Upper lobe of left lung (tissue), 4 donors: ENCODE results near the gene DPP6.
"Not testable (repeated sequence)": the region's sequence is repeated elsewhere in the genome, so short reads cannot be mapped to it uniquely, and the experiment has no call there.

Experiments used
- CTCF ChIP-seq, 6 experiments: fragments of 450-650 bp in 4 of 6; fragments of 200-600 bp in 2 of 6; sonication (generic) in 2 of 6; IDR thresholded peaks; one replicate each; pipeline ENCODE4 v1.5.1; 2016 to 2019; ENCODE audit warnings: antibody characterized with exemption in 6 of 6
- EP300 ChIP-seq, 4 donors: sonication (generic); formaldehyde crosslinking; IDR thresholded peaks; one replicate each; pipeline ENCODE4 v1.5.1; 2017; ENCODE audit warnings: antibody characterized with exemption in 4 of 4, control low read depth in 2 of 4

GRCh38 chr7:154105063-154105462 lies 52.9 kb downstream of the DPP6 start:
- TF ChIP-seq EP300, CTCF (IDR thresholded peaks at IDR 0.05): not testable (repeated sequence)
